Measurements from ENCODE around the gene STXBP6. TPM values are rescaled to one million over a fixed set of nuclear protein-coding genes. Genes with fewer than 3 reads are reported as not detected.

The STXBP6 gene
- total and polyA plus RNA-seq, 2 experiments from 2014 or later, result 19.7 to 29.0 TPM

GRCh38 chr14:24895243-24895583 is 154.7 kb downstream of the STXBP6 start:
- no peak overlapping the region for H3K4me2 ChIP-seq

GRCh38 chr14:24894583-24895242 is 155.2 kb downstream of the STXBP6 start:
- DNase-seq (ENCODE audit: low spot score) (no peak), ATAC-seq (no peak)
- Histone ChIP-seq H3K27ac (ENCODE audit: low read depth) (no peak overlapping the region), H3K27me3 (ENCODE audit: insufficient read depth) (no peaks in the 10 kb centered on the region), H4K20me1 (replicated peaks; ENCODE audit: insufficient read depth) (no peaks in the 10 kb centered on the region), H3F3A (replicated peaks; ENCODE audit: low read depth) (no peaks in the 10 kb centered on the region), H3K9me2 (ENCODE audit: insufficient read depth) (no peaks in the 10 kb centered on the region), H3K36me3 (ENCODE audit: insufficient read depth) (no peaks in the 10 kb centered on the region), H2AFZ (no peak overlapping the region), H3K4me1 (ENCODE audit: insufficient read depth) (no peaks in the 10 kb centered on the region), H3K4me2 (no peak overlapping the region), H3K4me3 (no peak overlapping the region), H3K79me2 (replicated peaks; ENCODE audit: insufficient read depth) (no peaks in the 10 kb centered on the region)
- Mint-ChIP-seq H3K27me3 (ENCODE audit: insufficient read depth, low read depth, poor library complexity) (no peaks in the 10 kb centered on the region), H3K4me3 (no peak overlapping the region), H3K36me3 (ENCODE audit: low read depth) (no peaks in the 10 kb centered on the region; the same call in 2 of the 3 replicates), H3K27ac (no peak overlapping the region), H3K4me1 (peaks cover 8% of the 10 kb centered on the region; the same call in 2 of the 3 replicates), H3K9me3 (peaks cover 4% of the 10 kb centered on the region; the same call in 2 of the 3 replicates)
- TF ChIP-seq JUNB (IDR thresholded peaks at IDR 0.05; ENCODE audit: unreplicated experiment) (no peak), ETS1 (IDR thresholded peaks at IDR 0.05) (no peak), NANOG (IDR thresholded peaks at IDR 0.05; ENCODE audit: borderline replicate concordance) (no peak), POLR2AphosphoS5 (IDR thresholded peaks at IDR 0.05; ENCODE audit: low read depth) (no peak), REST (IDR thresholded peaks at IDR 0.05; ENCODE audit: unreplicated experiment) (no peak), ZNF331 (CRISPR knock-in tag; IDR thresholded peaks at IDR 0.05; ENCODE audit: low read depth) (no peak), CREB1 (CRISPR knock-in tag; IDR thresholded peaks at IDR 0.05; ENCODE audit: low read depth) (no peak), EZH2phosphoT487 (IDR thresholded peaks at IDR 0.05; ENCODE audit: unreplicated experiment) (no peak), ZNF114 (CRISPR knock-in tag; IDR thresholded peaks at IDR 0.05) (no peak), STAT1 (IDR thresholded peaks at IDR 0.05; ENCODE audit: unreplicated experiment) (no peak), CTCF (conservative IDR thresholded peaks at IDR 0.05; ENCODE audit: low read depth in 2 of 2) (no peak)

More at GRCh38 chr14:24895243-24895583, 154.7 kb downstream of the STXBP6 start:
- peaks cover 8% of the 10 kb centered on the region; the same call in 2 of the 3 replicates for H3K4me1 Mint-ChIP-seq
- H3K36me3 Mint-ChIP-seq (ENCODE audit: low read depth), result no peaks in the 10 kb centered on the region
- H3K9me3 Mint-ChIP-seq, result peaks cover under 1% of the 10 kb centered on the region; the same call in 1 of the 3 replicates
- Histone ChIP-seq H2AFZ (no peak overlapping the region), H3K79me2 (replicated peaks; ENCODE audit: insufficient read depth) (no peaks in the 10 kb centered on the region), H3K9me2 (ENCODE audit: insufficient read depth) (no peaks in the 10 kb centered on the region), H3K4me1 (ENCODE audit: insufficient read depth) (no peaks in the 10 kb centered on the region), H3F3A (replicated peaks; ENCODE audit: low read depth) (no peaks in the 10 kb centered on the region), H3K27me3 (ENCODE audit: insufficient read depth) (no peaks in the 10 kb centered on the region), H3K36me3 (ENCODE audit: insufficient read depth) (no peaks in the 10 kb centered on the region), H4K20me1 (replicated peaks; ENCODE audit: insufficient read depth) (no peaks in the 10 kb centered on the region), H3K4me3 (no peak overlapping the region), H3K27ac (ENCODE audit: low read depth) (no peak overlapping the region)
- H3K4me3 Mint-ChIP-seq, result no peak overlapping the region
- no peaks in the 10 kb centered on the region for H3K27me3 Mint-ChIP-seq (ENCODE audit: insufficient read depth, low read depth, poor library complexity)
- ATAC-seq (no peak), DNase-seq (ENCODE audit: low spot score) (peak; percentile 10)
- H3K27ac Mint-ChIP-seq, result no peak overlapping the region
- no peak for TF ChIP-seq STAT1 (IDR thresholded peaks at IDR 0.05; ENCODE audit: unreplicated experiment)

Measured in GM23338 (cell line).